OCI-LY7 (cell line): Measurements from ENCODE around the gene PREP.

ENCODE experiments used
- EZH2phosphoT487 ChIP-seq: fragments of 200-600 bp; sonication (generic); IDR thresholded peaks from 2 replicates; pipeline ENCODE4 v1.6.1; 2018; ENCODE audit warnings: low read depth, borderline replicate concordance, mild to moderate bottlenecking, mixed run types, antibody characterized with exemption, low read length, moderate library complexity, mixed read lengths
- TF ChIP-seq, protein P1 (sequence below): fragments of 200-600 bp; sonication (generic); conservative IDR thresholded peaks from 2 replicates; pipeline ENCODE4 v1.5.1; 2014; ENCODE audit warnings: mild to moderate bottlenecking, antibody characterized with exemption, low read length, moderate library complexity, mixed read lengths

DNA sequence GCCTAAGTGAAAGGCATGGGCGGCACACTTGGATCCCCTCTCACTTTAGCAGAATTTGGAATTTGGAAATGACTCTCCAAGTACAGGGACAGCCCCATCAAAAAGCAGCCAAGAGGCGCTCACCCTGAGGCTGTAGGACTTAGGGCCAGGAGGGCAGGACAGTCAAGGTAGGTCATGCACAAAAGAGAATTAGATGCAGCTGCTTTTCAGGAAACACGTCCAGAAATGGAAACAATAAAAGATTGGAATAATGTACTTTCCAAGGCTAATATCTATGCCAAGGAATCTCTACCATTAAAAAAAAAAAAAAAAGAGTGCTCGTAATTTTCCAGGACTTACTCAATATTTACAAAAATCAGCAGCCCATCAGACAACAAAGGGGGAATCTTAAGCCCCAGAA, 19.9 kb downstream of the PREP start:
- TF ChIP-seq, protein P1, sequence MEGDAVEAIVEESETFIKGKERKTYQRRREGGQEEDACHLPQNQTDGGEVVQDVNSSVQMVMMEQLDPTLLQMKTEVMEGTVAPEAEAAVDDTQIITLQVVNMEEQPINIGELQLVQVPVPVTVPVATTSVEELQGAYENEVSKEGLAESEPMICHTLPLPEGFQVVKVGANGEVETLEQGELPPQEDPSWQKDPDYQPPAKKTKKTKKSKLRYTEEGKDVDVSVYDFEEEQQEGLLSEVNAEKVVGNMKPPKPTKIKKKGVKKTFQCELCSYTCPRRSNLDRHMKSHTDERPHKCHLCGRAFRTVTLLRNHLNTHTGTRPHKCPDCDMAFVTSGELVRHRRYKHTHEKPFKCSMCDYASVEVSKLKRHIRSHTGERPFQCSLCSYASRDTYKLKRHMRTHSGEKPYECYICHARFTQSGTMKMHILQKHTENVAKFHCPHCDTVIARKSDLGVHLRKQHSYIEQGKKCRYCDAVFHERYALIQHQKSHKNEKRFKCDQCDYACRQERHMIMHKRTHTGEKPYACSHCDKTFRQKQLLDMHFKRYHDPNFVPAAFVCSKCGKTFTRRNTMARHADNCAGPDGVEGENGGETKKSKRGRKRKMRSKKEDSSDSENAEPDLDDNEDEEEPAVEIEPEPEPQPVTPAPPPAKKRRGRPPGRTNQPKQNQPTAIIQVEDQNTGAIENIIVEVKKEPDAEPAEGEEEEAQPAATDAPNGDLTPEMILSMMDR, result no peak
- TF ChIP-seq EZH2phosphoT487, result no peak
